Fibroblast of pulmonary artery (primary cell): ENCODE data around the gene TRIM37.
"Not testable (repeated sequence)": the region's sequence is repeated elsewhere in the genome, so short reads cannot be mapped to it uniquely, and the experiment has no call there.

Source experiments
- DNase-seq: peaks from one replicate; pipeline ENCODE4 v3.0.0-alpha.2; 2010; ENCODE audit warnings: low read depth
- H3K4me3 ChIP-seq: replicated peaks from 2 replicates; pipeline ENCODE4 v1.5.1; 2011; ENCODE audit warnings: low read depth, mild to moderate bottlenecking, control low read depth, low read length, moderate library complexity
- CTCF ChIP-seq: IDR thresholded peaks from 2 replicates; pipeline ENCODE4 v1.5.1; 2011; ENCODE audit warnings: mild to moderate bottlenecking, control low read depth, low read length, inconsistent platforms; ENCODE audit errors: missing control alignments

The TRIM37 gene

GRCh38 chr17:59151006-59151405, 44.3 kb upstream of the TRIM37 start:
- DNase-seq, result no peak
- no peak for TF ChIP-seq CTCF
- no peak overlapping the region for H3K4me3 ChIP-seq

- no peak for TF ChIP-seq CTCF
- no peak overlapping the region for H3K4me3 ChIP-seq
Measured at GRCh38 chr17:59149841-59150511, 43.3 kb upstream of the TRIM37 start.

GRCh38 chr17:59149051-59149450, 42.4 kb upstream of the TRIM37 start:
- TF ChIP-seq CTCF, result no peak
- DNase-seq, result peak; percentile 24
- H3K4me3 ChIP-seq, result no peak overlapping the region

More at GRCh38 chr17:59149841-59150511, 43.3 kb upstream of the TRIM37 start:
- no peak for DNase-seq

- H3K4me3 ChIP-seq, result no peak overlapping the region
- no peak for DNase-seq
- TF ChIP-seq CTCF, result no peak
Measured at GRCh38 chr17:59145571-59146096, 39.0 kb upstream of the TRIM37 start.

GRCh38 chr17:59141860-59142259, 35.2 kb upstream of the TRIM37 start:
- TF ChIP-seq CTCF, result no peak
- DNase-seq, result no peak
- no peak overlapping the region for H3K4me3 ChIP-seq

GRCh38 chr17:59139939-59140338, 33.3 kb upstream of the TRIM37 start:
- no peak for TF ChIP-seq CTCF
- H3K4me3 ChIP-seq, result no peak overlapping the region
- no peak for DNase-seq

- not testable (repeated sequence) for H3K4me3 ChIP-seq, DNase-seq
Measured at GRCh38 chr17:59138339-59138738, 31.7 kb upstream of the TRIM37 start.
